Caco-2 (cell line): ENCODE data around the gene STARD10. TPM values are rescaled to one million over a fixed set of nuclear protein-coding genes. Genes with fewer than 3 reads are reported as not detected.
"Not testable (repeated sequence)": the region's sequence is repeated elsewhere in the genome, so short reads cannot be mapped to it uniquely, and the experiment has no call there.

Source experiments
- BruUV-seq: library from RNA; stranded (reverse); fragments of 400-500 nt; replicated peaks from 2 replicates; lab custom pipeline; 2021; lab: Mats Ljungman, UMichigan
- CTCF ChIA-PET: fragments of 300-600 bp; sonication (Branson Sonifier 250); formaldehyde crosslinking; loops from one replicate; lab custom pipeline; 2022; ENCODE audit warnings: antibody characterized with exemption; lab: Charles Lee
- POLR2A ChIA-PET: fragments of 300-600 bp; sonication (Branson Sonifier 250); formaldehyde crosslinking; loops from one replicate; lab custom pipeline; 2022; ENCODE audit warnings: antibody characterized with exemption; lab: Charles Lee
- DNase-seq, 2 experiments: peaks; one replicate each; pipeline versions ENCODE4 v3.0.0 to v3.0.0-alpha.2; 2020 to 2022
- H3K27me3 ChIP-seq: replicated peaks from 2 replicates; pipeline ENCODE4 v1.6.0; 2011; ENCODE audit warnings: low read length; ENCODE audit not compliant: control insufficient read depth, insufficient read depth
- H3K36me3 ChIP-seq: 2 replicates; pipeline ENCODE4 v1.5.1; 2011; ENCODE audit warnings: low read length; ENCODE audit not compliant: control insufficient read depth, insufficient read depth
- H3K4me1 ChIP-seq: fragments of 250-450 bp; sonication (Bioruptor Pico); 2 replicates; pipeline ENCODE4 v1.5.1; 2020; ENCODE audit warnings: mild to moderate bottlenecking
- H3K4me3 ChIP-seq: 2 replicates; pipeline ENCODE4 v1.5.1; 2011; ENCODE audit warnings: low read depth, mild to moderate bottlenecking, control low read depth, low read length
- H3K9me3 ChIP-seq: fragments of 250-450 bp; sonication (Bioruptor Pico); 2 replicates; pipeline ENCODE4 v1.5.1; 2020; ENCODE audit warnings: mild to moderate bottlenecking, moderate library complexity
- H3K27ac Mint-ChIP-seq: one replicate; pipeline ENCODE4 v1.8.0; 2022; ENCODE audit warnings: mixed read lengths; ENCODE audit not compliant: unreplicated experiment
- H3K27me3 Mint-ChIP-seq: one replicate; pipeline ENCODE4 v1.8.0; 2022; ENCODE audit warnings: mixed read lengths; ENCODE audit not compliant: insufficient read depth, unreplicated experiment
- H3K36me3 Mint-ChIP-seq: one replicate; pipeline ENCODE4 v1.8.0; 2022; ENCODE audit warnings: mild to moderate bottlenecking, mixed read lengths; ENCODE audit not compliant: insufficient read depth, unreplicated experiment
- H3K4me1 Mint-ChIP-seq: one replicate; pipeline ENCODE4 v1.8.0; 2022; ENCODE audit warnings: low read depth, mixed read lengths; ENCODE audit not compliant: unreplicated experiment
- H3K4me3 Mint-ChIP-seq: one replicate; pipeline ENCODE4 v1.8.0; 2022; ENCODE audit warnings: mild to moderate bottlenecking, moderate library complexity, mixed read lengths; ENCODE audit not compliant: unreplicated experiment
- H3K9me3 Mint-ChIP-seq: one replicate; pipeline ENCODE4 v1.8.0; 2022; ENCODE audit warnings: mixed read lengths; ENCODE audit not compliant: unreplicated experiment
- intact Hi-C: fragments of 100-400 bp; cut with micrococcal nuclease; formaldehyde crosslinking; loops from one replicate; pipeline ENCODE4 v1.10.0; 2022; ENCODE audit not compliant: unreplicated experiment
- total RNA-seq: library from RNA; stranded (reverse); gene quantifications from 2 replicates; pipeline ENCODE4 v1.2.3, GENCODE V29; 2022
- TF ChIP-seq, protein P1 (sequence below), 2 experiments: fragments of 200-600 bp in 1 of 2; IDR thresholded peaks; 1 replicate in 1 of 2; 2 replicates in 1 of 2; pipeline versions ENCODE4 v1.5.1 to v1.8.0; 2011 to 2022; ENCODE audit warnings: antibody characterized with exemption in 1 of 2, control low read depth in 1 of 2, inconsistent platforms in 1 of 2, low read depth in 1 of 2, low read length in 1 of 2, mild to moderate bottlenecking in 1 of 2, moderate library complexity in 1 of 2; ENCODE audit not compliant: insufficient read depth in 1 of 2, severe bottlenecking in 1 of 2, unreplicated experiment in 1 of 2

Gene STARD10
- total RNA-seq, 1 experiment from 2014 or later = 492 TPM

DNA sequence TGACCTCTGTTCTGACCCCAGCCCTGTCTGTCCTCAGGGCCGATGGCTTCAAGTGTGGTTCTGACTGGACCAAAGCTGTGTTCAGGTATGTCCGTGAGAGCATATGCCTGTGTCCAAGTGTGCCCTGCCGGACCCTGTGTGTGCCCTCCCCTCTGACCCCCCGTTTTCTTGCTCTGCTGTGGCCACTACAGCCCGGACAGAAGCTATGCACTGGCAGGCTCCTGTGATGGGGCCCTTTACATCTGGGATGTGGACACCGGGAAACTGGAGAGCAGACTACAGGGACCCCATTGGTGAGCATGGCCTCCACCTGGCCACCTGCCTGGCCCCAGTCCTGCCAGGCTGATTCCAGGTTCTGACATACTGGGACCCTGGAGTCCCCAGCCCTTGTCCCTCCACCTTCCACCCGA is 34.9 kb upstream of the STARD10 start:
- no peak overlapping the region for H3K4me3 ChIP-seq
- intact Hi-C loops = no loop called here
- no peak for DNase-seq
- H3K4me1 ChIP-seq = no peaks in the 10 kb centered on the region
- H3K27me3 ChIP-seq = no peaks in the 10 kb centered on the region
- Mint-ChIP-seq H3K4me3 (no peak overlapping the region), H3K27ac (no peak overlapping the region), H3K9me3 (no peaks in the 10 kb centered on the region), H3K36me3 (peaks cover 36% of the 10 kb centered on the region), H3K27me3 (no peaks in the 10 kb centered on the region), H3K4me1 (peaks cover 8% of the 10 kb centered on the region)
- BruUV-seq = no TSS peak
- no peaks in the 10 kb centered on the region for H3K9me3 ChIP-seq
- ChIA-PET CTCF (interaction anchor here (1.0 to 7.2 kb wide), 3 partner anchors 104 to 349 kb away, joined by 4 to 65 read pairs (median 7); no protein-coding TSS in a partner anchor), POLR2A (interaction anchor here (0.5 to 0.6 kb wide), 2 partner anchors 76 to 732 kb away, joined by 3 to 5 read pairs; no protein-coding TSS in a partner anchor)
- no peaks in the 10 kb centered on the region for H3K36me3 ChIP-seq
- TF ChIP-seq, protein P1, sequence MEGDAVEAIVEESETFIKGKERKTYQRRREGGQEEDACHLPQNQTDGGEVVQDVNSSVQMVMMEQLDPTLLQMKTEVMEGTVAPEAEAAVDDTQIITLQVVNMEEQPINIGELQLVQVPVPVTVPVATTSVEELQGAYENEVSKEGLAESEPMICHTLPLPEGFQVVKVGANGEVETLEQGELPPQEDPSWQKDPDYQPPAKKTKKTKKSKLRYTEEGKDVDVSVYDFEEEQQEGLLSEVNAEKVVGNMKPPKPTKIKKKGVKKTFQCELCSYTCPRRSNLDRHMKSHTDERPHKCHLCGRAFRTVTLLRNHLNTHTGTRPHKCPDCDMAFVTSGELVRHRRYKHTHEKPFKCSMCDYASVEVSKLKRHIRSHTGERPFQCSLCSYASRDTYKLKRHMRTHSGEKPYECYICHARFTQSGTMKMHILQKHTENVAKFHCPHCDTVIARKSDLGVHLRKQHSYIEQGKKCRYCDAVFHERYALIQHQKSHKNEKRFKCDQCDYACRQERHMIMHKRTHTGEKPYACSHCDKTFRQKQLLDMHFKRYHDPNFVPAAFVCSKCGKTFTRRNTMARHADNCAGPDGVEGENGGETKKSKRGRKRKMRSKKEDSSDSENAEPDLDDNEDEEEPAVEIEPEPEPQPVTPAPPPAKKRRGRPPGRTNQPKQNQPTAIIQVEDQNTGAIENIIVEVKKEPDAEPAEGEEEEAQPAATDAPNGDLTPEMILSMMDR (IDR thresholded peaks at IDR 0.05; ENCODE audit: insufficient read depth in 1 of 2, low read depth in 1 of 2, low read length in 1 of 2, severe bottlenecking in 1 of 2, unreplicated experiment in 1 of 2) = no peak

DNA sequence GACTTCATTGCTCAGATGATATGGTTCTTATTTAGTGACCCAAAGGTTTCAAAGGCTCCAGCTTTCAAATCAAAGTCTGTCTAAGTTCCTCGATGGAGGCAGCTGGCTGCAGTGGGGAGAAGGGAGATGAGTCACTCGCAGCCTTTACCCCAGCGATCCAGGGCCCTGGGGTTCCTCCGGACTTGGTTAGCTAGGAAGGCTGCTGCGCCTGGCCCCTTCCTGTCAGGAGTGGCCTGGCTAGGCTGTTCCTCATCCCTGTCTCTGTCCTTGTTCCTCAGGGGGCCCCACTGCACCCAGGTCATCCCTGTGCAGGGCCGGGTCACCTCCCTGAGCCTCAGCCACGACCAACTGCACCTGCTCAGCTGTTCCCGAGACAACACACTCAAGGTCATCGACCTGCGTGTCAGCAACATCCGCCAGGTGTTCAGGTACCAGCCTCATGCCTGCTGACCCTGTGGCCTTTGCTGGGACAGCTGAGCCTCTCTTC is 34.3 kb upstream of the STARD10 start:
- H3K9me3 Mint-ChIP-seq = no peaks in the 10 kb centered on the region
- H3K36me3 ChIP-seq = no peaks in the 10 kb centered on the region
- peaks cover 8% of the 10 kb centered on the region for H3K4me1 Mint-ChIP-seq
- no peaks in the 10 kb centered on the region for H3K27me3 Mint-ChIP-seq
- no peak overlapping the region for H3K27ac Mint-ChIP-seq
- intact Hi-C loops = no loop called here
- no peaks in the 10 kb centered on the region for H3K4me1 ChIP-seq
- no peak overlapping the region for H3K4me3 ChIP-seq
- ChIA-PET POLR2A (interaction anchor here (0.6 kb wide), 1 partner anchor 9 kb away, joined by 9 read pairs; no protein-coding TSS in a partner anchor), CTCF (interaction anchor here (1.0 to 7.2 kb wide), 3 partner anchors 103 to 350 kb away, joined by 4 to 65 read pairs (median 7); no protein-coding TSS in a partner anchor)
- H3K27me3 ChIP-seq = no peaks in the 10 kb centered on the region
- H3K36me3 Mint-ChIP-seq = peaks cover 39% of the 10 kb centered on the region
- peak in 1 of 2 experiments; percentile 50 for DNase-seq
- H3K9me3 ChIP-seq = no peaks in the 10 kb centered on the region
- H3K4me3 Mint-ChIP-seq = no peak overlapping the region
- no TSS peak for BruUV-seq
- TF ChIP-seq, protein P1 (IDR thresholded peaks at IDR 0.05; ENCODE audit: insufficient read depth in 1 of 2, low read depth in 1 of 2, low read length in 1 of 2, severe bottlenecking in 1 of 2, unreplicated experiment in 1 of 2) = no peak

DNA sequence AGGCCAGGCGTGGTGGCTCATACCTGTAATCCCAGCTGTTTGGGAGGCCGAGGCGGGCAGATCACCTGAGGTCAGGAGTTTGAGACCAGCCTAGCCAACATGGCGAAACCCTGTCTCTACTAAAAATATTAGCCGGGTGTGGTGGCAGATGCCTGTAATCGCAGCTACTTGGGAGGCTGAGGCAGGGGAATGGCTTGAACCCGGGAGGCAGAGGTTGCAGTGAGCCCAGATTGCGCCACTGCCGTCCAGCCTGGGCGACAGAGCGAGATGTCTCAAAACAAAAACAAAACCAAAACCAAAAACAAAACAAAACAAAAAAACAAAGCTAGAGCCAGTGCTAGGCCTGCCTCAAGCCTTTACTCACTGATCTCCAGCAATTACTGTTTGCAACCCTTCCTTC is 33.8 kb upstream of the STARD10 start:
- DNase-seq, H3K9me3 ChIP-seq, H3K4me3 ChIP-seq, H3K4me1 ChIP-seq, H3K4me1 Mint-ChIP-seq, H3K27ac Mint-ChIP-seq, intact Hi-C loops, H3K36me3 ChIP-seq, H3K27me3 Mint-ChIP-seq, H3K27me3 ChIP-seq, H3K9me3 Mint-ChIP-seq, BruUV-seq, H3K4me3 Mint-ChIP-seq: not testable (repeated sequence)
- ChIA-PET POLR2A (interaction anchor here (0.6 kb wide), 1 partner anchor 8 kb away, joined by 9 read pairs; no protein-coding TSS in a partner anchor), CTCF (interaction anchor here (1.0 to 7.2 kb wide), 3 partner anchors 103 to 350 kb away, joined by 4 to 65 read pairs (median 7); no protein-coding TSS in a partner anchor)
- peaks cover 35% of the 10 kb centered on the region for H3K36me3 Mint-ChIP-seq
